Spinal cord (tissue), 10 donors: ENCODE measurements around the gene PMVK. TPM values are rescaled to one million over a fixed set of nuclear protein-coding genes. Genes with fewer than 3 reads are reported as not detected.
"Not testable (repeated sequence)": the region's sequence is repeated elsewhere in the genome, so short reads cannot be mapped to it uniquely, and the experiment has no call there.

Source experiments
- DNase-seq, 6 donors: peaks; one replicate each; pipeline versions ENCODE4 v3.0.0 to v3.0.0-alpha.2; 2013 to 2015; ENCODE audit warnings: low spot score in 6 of 6, low read depth in 4 of 6
- H3K27ac ChIP-seq: one replicate; pipeline ENCODE4 v1.5.1; 2013; ENCODE audit warnings: low read depth, low read length, control low read depth
- H3K27me3 ChIP-seq: one replicate; pipeline ENCODE4 v1.6.1; 2013; ENCODE audit warnings: low read length; ENCODE audit not compliant: control insufficient read depth, insufficient read depth
- H3K36me3 ChIP-seq: one replicate; pipeline ENCODE4 v1.6.1; 2013; ENCODE audit warnings: low read length; ENCODE audit not compliant: control insufficient read depth, insufficient read depth
- H3K4me1 ChIP-seq: one replicate; pipeline ENCODE4 v1.6.1; 2013; ENCODE audit warnings: low read length; ENCODE audit not compliant: control insufficient read depth, insufficient read depth
- H3K4me3 ChIP-seq: one replicate; pipeline ENCODE4 v1.5.1; 2013; ENCODE audit warnings: low read depth, low read length, control low read depth
- H3K9me3 ChIP-seq: one replicate; pipeline ENCODE4 v1.6.1; 2013; ENCODE audit warnings: low read length; ENCODE audit not compliant: control insufficient read depth, insufficient read depth
- WGBS: methylation state at CpG from one replicate; pipeline ENCODE4 v1.1.5; 2013; ENCODE audit warnings: missing lambda C conversion rate; ENCODE audit not compliant: insufficient coverage; 5-methylcytosine and 5-hydroxymethylcytosine counted together
- polyA plus RNA-seq, 2 donors: library from polyadenylated mRNA; unstranded; fragments of 120-200 nt; gene quantifications; one replicate each; pipeline ENCODE4 v1.2.1, GENCODE V29; 2013; ENCODE audit not compliant: insufficient read length in 2 of 2
- total RNA-seq, 2 donors: library from RNA; depleted of rRNA in 1 of 2; stranded (reverse); fragments of 120-200 nt in 1 of 2; fragments of >200 nt in 1 of 2; gene quantifications; one replicate each; pipeline versions ENCODE4 v1.2.3 to v1.2.4, GENCODE V29; 2013 to 2014
- donor health status: healthy.

PMVK gene
- total and polyA plus RNA-seq, 4 donors = 10.6 to 45.3 (median 29.3) TPM

- DNase-seq = no peak
- Histone ChIP-seq H3K9me3 (no peaks in the 10 kb centered on the region), H3K36me3 (peaks cover 59% of the 10 kb centered on the region), H3K27me3 (no peaks in the 10 kb centered on the region), H3K4me3 (no peak overlapping the region), H3K4me1 (no peaks in the 10 kb centered on the region), H3K27ac (no peak overlapping the region)
- 99% methylated on average over 13 of the region's 13 CpGs for WGBS
Observed at GRCh38 chr1:154926201-154926600, 10.3 kb downstream of the PMVK start.

- no peaks in the 10 kb centered on the region for H3K27me3 ChIP-seq
- H3K9me3 ChIP-seq = no peaks in the 10 kb centered on the region
- no peak overlapping the region for H3K4me3 ChIP-seq
- no peak overlapping the region for H3K27ac ChIP-seq
- no peaks in the 10 kb centered on the region for H3K4me1 ChIP-seq
- WGBS = 94% methylated on average over 2 of the region's 3 CpGs
- peaks cover 61% of the 10 kb centered on the region for H3K36me3 ChIP-seq
- DNase-seq = no peak
Observed at GRCh38 chr1:154925335-154926170, 11.0 kb downstream of the PMVK start.

GRCh38 chr1:154923695-154924094 lies 12.8 kb downstream of the PMVK start:
- WGBS = 100% methylated on average over 3 of the region's 3 CpGs
- peaks cover 44% of the 10 kb centered on the region for H3K36me3 ChIP-seq

GRCh38 chr1:154913273-154913672 lies 23.2 kb downstream of the PMVK start:
- Histone ChIP-seq H3K36me3 (peaks cover 3% of the 10 kb centered on the region), H3K27me3 (no peaks in the 10 kb centered on the region), H3K9me3 (peaks cover 3% of the 10 kb centered on the region), H3K4me1 (peaks cover 10% of the 10 kb centered on the region), H3K27ac (no peak overlapping the region), H3K4me3 (no peak overlapping the region)
- 100% methylated on average over 1 of the region's 3 CpGs for WGBS
- DNase-seq = peak in 1 of 6 donors; percentile 15

More at GRCh38 chr1:154923695-154924094, 12.8 kb downstream of the PMVK start:
- Histone ChIP-seq H3K4me3 (no peak overlapping the region), H3K4me1 (no peaks in the 10 kb centered on the region), H3K27me3 (no peaks in the 10 kb centered on the region), H3K27ac (no peak overlapping the region), H3K9me3 (no peaks in the 10 kb centered on the region)
- DNase-seq = no peak

GRCh38 chr1:154912755-154913154 lies 23.8 kb downstream of the PMVK start:
- WGBS = 88% methylated on average over 2 of the region's 2 CpGs
- H3K36me3 ChIP-seq = peaks cover 3% of the 10 kb centered on the region
- peaks cover 3% of the 10 kb centered on the region for H3K9me3 ChIP-seq
- DNase-seq = no peak
- no peaks in the 10 kb centered on the region for H3K27me3 ChIP-seq
- H3K4me3 ChIP-seq = no peak overlapping the region
- H3K27ac ChIP-seq = no peak overlapping the region
- peaks cover 10% of the 10 kb centered on the region for H3K4me1 ChIP-seq

GRCh38 chr1:154911691-154912550 lies 24.6 kb downstream of the PMVK start:
- peaks cover 3% of the 10 kb centered on the region for H3K9me3 ChIP-seq
- no peak overlapping the region for H3K27ac ChIP-seq
- WGBS = 63% methylated on average over 6 of the region's 8 CpGs

GRCh38 chr1:154910851-154911250 lies 25.7 kb downstream of the PMVK start:
- H3K27ac ChIP-seq = no peak overlapping the region
- peaks cover 3% of the 10 kb centered on the region for H3K36me3 ChIP-seq
- H3K9me3 ChIP-seq = peaks cover 3% of the 10 kb centered on the region
- 100% methylated on average over 2 of the region's 5 CpGs for WGBS
- H3K4me3 ChIP-seq = no peak overlapping the region
- H3K27me3 ChIP-seq = no peaks in the 10 kb centered on the region
- no peak for DNase-seq
- H3K4me1 ChIP-seq = peaks cover 10% of the 10 kb centered on the region

More at GRCh38 chr1:154911691-154912550, 24.6 kb downstream of the PMVK start:
- peaks cover 3% of the 10 kb centered on the region for H3K36me3 ChIP-seq
- H3K27me3 ChIP-seq = no peaks in the 10 kb centered on the region
- no peak overlapping the region for H3K4me3 ChIP-seq
- peaks cover 10% of the 10 kb centered on the region for H3K4me1 ChIP-seq
- DNase-seq = peak in 2 of 6 donors; percentile 15 to 64

GRCh38 chr1:154908937-154909336 lies 27.6 kb downstream of the PMVK start:
- H3K36me3 ChIP-seq = peaks cover 3% of the 10 kb centered on the region
- DNase-seq = no peak
- H3K27ac ChIP-seq = no peak overlapping the region
- peaks cover 10% of the 10 kb centered on the region for H3K4me1 ChIP-seq
- no peak overlapping the region for H3K4me3 ChIP-seq
- peaks cover 3% of the 10 kb centered on the region for H3K9me3 ChIP-seq
- no peaks in the 10 kb centered on the region for H3K27me3 ChIP-seq
- 93% methylated on average over 5 of the region's 5 CpGs for WGBS

- no CpG with 5 or more reads among the region's 3 CpGs for WGBS
- not testable (repeated sequence) for H3K4me3 ChIP-seq, DNase-seq, H3K36me3 ChIP-seq, H3K27me3 ChIP-seq, H3K9me3 ChIP-seq, H3K27ac ChIP-seq
- H3K4me1 ChIP-seq = peaks cover 10% of the 10 kb centered on the region
Observed at GRCh38 chr1:154908129-154908528, 28.4 kb downstream of the PMVK start.
